ENCODE data around the gene WDR36. TPM values are rescaled to one million over a fixed set of nuclear protein-coding genes. Genes with fewer than 3 reads are reported as not detected.

The WDR36 gene
- total RNA-seq, 1 donor from 2014 or later = 31.0 TPM

GRCh38 chr5:111143910-111144309 lies 51.8 kb downstream of the WDR36 start:
- H3K27ac Mint-ChIP-seq (ENCODE audit: unreplicated experiment) = no peak overlapping the region
- H3K9me3 Mint-ChIP-seq = peaks cover 2% of the 10 kb centered on the region
- H3K27me3 Mint-ChIP-seq (ENCODE audit: low read depth) = peaks cover 9% of the 10 kb centered on the region
- H3K4me1 Mint-ChIP-seq = no peaks in the 10 kb centered on the region
- H3K36me3 Mint-ChIP-seq (ENCODE audit: low read depth) = no peaks in the 10 kb centered on the region
- TF ChIP-seq, protein P1, sequence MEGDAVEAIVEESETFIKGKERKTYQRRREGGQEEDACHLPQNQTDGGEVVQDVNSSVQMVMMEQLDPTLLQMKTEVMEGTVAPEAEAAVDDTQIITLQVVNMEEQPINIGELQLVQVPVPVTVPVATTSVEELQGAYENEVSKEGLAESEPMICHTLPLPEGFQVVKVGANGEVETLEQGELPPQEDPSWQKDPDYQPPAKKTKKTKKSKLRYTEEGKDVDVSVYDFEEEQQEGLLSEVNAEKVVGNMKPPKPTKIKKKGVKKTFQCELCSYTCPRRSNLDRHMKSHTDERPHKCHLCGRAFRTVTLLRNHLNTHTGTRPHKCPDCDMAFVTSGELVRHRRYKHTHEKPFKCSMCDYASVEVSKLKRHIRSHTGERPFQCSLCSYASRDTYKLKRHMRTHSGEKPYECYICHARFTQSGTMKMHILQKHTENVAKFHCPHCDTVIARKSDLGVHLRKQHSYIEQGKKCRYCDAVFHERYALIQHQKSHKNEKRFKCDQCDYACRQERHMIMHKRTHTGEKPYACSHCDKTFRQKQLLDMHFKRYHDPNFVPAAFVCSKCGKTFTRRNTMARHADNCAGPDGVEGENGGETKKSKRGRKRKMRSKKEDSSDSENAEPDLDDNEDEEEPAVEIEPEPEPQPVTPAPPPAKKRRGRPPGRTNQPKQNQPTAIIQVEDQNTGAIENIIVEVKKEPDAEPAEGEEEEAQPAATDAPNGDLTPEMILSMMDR (conservative IDR thresholded peaks at IDR 0.05) = no peak
- H3K4me3 Mint-ChIP-seq = no peak overlapping the region
- no peak for DNase-seq (ENCODE audit: low read depth, low spot score)

DNA sequence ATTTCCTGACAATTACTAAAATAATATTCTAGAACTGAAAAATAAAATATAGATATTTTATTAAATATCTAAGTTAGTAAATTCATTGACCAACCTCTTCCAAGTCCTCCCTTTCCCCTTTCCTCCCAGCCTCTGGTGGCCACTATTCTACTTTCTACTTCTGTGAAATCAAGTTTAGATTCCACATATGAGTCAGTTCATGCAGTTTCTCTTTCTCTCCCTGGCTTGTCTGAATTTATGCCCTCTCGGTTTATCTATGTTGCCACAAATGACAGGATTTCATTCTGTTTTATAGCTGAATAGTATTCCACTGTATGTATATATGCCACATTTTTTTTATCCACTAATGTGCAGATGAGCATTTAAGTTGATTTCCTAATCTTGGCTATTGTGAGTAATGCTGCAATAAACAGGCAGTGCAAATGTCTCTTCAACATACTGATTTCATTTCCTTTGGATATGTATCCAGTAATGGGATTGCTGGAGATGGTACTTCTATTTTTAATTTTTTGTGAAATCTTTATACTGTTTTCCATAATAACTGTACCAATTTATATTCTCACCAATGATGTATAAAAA lies 52.3 kb downstream of the WDR36 start:
- no peak for DNase-seq (ENCODE audit: low read depth, low spot score)
- no peak overlapping the region for H3K4me3 Mint-ChIP-seq
- TF ChIP-seq, protein P1 (conservative IDR thresholded peaks at IDR 0.05) = no peak
- H3K27ac Mint-ChIP-seq (ENCODE audit: unreplicated experiment) = no peak overlapping the region
- no peaks in the 10 kb centered on the region for H3K36me3 Mint-ChIP-seq (ENCODE audit: low read depth)
- peaks cover 9% of the 10 kb centered on the region for H3K27me3 Mint-ChIP-seq (ENCODE audit: low read depth)
- H3K4me1 Mint-ChIP-seq = no peaks in the 10 kb centered on the region
- peaks cover 2% of the 10 kb centered on the region for H3K9me3 Mint-ChIP-seq

DNA sequence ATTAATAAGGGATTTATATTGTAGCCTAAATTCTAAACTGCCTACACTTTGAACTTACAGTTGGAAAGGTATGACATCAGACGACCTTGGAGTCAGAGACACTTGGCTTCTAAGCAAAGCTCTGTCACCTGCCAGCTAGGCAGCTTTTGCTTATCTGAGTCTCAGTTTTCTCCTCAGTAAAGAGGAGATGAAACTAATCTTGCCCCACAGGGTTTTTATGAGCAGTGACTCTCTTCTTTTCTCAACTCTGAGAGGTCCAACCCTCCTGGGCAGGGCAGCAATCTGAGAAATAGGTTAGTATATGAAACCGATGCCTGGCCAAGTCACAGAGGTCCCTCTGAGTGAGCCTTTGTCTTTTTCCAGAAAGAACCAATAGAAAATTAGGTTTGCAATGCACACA lies 53.9 kb downstream of the WDR36 start:
- Mint-ChIP-seq H3K36me3 (ENCODE audit: low read depth) (no peaks in the 10 kb centered on the region), H3K27me3 (ENCODE audit: low read depth) (peaks cover 10% of the 10 kb centered on the region), H3K4me3 (no peak overlapping the region), H3K9me3 (peaks cover 2% of the 10 kb centered on the region), H3K27ac (ENCODE audit: unreplicated experiment) (no peak overlapping the region), H3K4me1 (no peaks in the 10 kb centered on the region)
- TF ChIP-seq, protein P1 (conservative IDR thresholded peaks at IDR 0.05) = no peak
- no peak for DNase-seq (ENCODE audit: low read depth, low spot score)

DNA sequence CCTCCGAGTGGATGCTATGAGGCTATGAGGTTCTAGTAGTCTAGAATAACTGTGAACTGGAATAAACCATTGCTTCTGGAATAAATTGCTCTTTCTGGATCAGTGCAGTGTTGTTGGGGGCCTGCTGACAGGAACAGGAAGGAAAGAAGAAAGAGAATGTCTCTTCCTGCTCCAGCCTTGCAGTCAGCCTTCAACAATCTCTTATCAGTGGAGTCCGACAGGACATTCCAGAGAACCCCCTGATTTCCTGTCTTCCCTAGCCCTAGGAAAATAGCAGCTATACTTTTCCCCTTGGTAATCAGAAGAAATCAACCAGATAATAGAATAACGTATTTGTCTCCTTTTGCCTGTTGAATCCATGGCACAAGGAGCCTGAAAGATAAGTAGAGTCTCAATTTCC lies 55.4 kb downstream of the WDR36 start:
- no peaks in the 10 kb centered on the region for H3K4me1 Mint-ChIP-seq

DNA sequence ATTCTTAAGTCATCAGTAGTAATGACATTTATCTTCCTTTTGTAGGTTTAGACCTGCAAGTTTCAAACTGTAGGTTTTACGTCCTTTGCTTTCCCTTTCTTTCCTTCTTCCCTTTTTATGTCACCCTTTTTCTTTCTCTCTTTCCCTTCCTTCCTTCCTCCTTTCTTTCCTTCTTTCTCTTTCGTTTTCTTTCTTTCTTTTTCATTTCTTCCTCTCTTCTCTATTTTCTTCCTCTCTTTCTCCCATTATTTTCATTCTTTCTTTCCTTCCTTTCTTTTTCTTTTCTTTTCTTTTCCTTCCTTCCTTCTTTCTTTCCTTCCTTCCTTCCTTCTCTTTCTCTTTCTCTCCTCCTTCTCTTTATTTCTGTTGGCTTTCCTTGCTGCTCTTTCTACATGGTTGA lies 59.9 kb downstream of the WDR36 start:
- Mint-ChIP-seq H3K27me3 (ENCODE audit: low read depth) (peaks cover 30% of the 10 kb centered on the region), H3K4me3 (no peak overlapping the region), H3K9me3 (no peaks in the 10 kb centered on the region), H3K4me1 (no peaks in the 10 kb centered on the region), H3K36me3 (ENCODE audit: low read depth) (no peaks in the 10 kb centered on the region), H3K27ac (ENCODE audit: unreplicated experiment) (no peak overlapping the region)
- TF ChIP-seq, protein P1 (conservative IDR thresholded peaks at IDR 0.05) = no peak
- DNase-seq (ENCODE audit: low read depth, low spot score) = no peak

More for the DNA sequence above, 55.4 kb downstream of the WDR36 start:
- no peaks in the 10 kb centered on the region for H3K9me3 Mint-ChIP-seq
- no peak for DNase-seq (ENCODE audit: low read depth, low spot score)
- TF ChIP-seq, protein P1 (conservative IDR thresholded peaks at IDR 0.05) = no peak
- H3K27me3 Mint-ChIP-seq (ENCODE audit: low read depth) = peaks cover 19% of the 10 kb centered on the region
- H3K36me3 Mint-ChIP-seq (ENCODE audit: low read depth) = no peaks in the 10 kb centered on the region
- H3K27ac Mint-ChIP-seq (ENCODE audit: unreplicated experiment) = no peak overlapping the region
- no peak overlapping the region for H3K4me3 Mint-ChIP-seq
